Testis (tissue), 3 donors: Measurements from ENCODE around the gene THOC6. TPM values are rescaled to one million over a fixed set of nuclear protein-coding genes. Genes with fewer than 3 reads are reported as not detected.
"Not testable (repeated sequence)": the region's sequence is repeated elsewhere in the genome, so short reads cannot be mapped to it uniquely, and the experiment has no call there.

Experiments used
- DNase-seq: peaks from one replicate; pipeline ENCODE4 v3.0.0-alpha.2; 2019
- H3K27ac ChIP-seq, 2 donors: fragments of 200-600 bp; sonication (generic); one replicate each; pipeline ENCODE4 v1.5.1; 2019
- H3K27me3 ChIP-seq: fragments of 200-600 bp; sonication (generic); one replicate; pipeline ENCODE4 v1.5.1; 2019
- H3K36me3 ChIP-seq: fragments of 200-600 bp; sonication (generic); one replicate; pipeline ENCODE4 v1.5.1; 2017; ENCODE audit warnings: low read depth; ENCODE audit errors: missing control alignments
- H3K4me1 ChIP-seq: fragments of 200-600 bp; sonication (generic); one replicate; pipeline ENCODE4 v1.5.1; 2019
- H3K4me3 ChIP-seq, 2 donors: fragments of 200-600 bp; sonication (generic); one replicate each; pipeline ENCODE4 v1.5.1; 2017 to 2019
- H3K9me3 ChIP-seq: fragments of 200-600 bp; sonication (generic); one replicate; pipeline ENCODE4 v1.5.1; 2017
- CTCF ChIP-seq, 3 experiments: fragments of 450-650 bp in 2 of 3; fragments of 200-600 bp in 1 of 3; sonication (generic) in 1 of 3; IDR thresholded peaks; one replicate each; pipeline ENCODE4 v1.5.1; 2016 to 2019; ENCODE audit warnings: antibody characterized with exemption in 3 of 3, mild to moderate bottlenecking in 2 of 3, moderate library complexity in 1 of 3
- POLR2A ChIP-seq: fragments of 450-650 bp; IDR thresholded peaks from one replicate; pipeline ENCODE4 v1.6.1; 2017; ENCODE audit warnings: antibody characterized with exemption, mild to moderate bottlenecking, moderate library complexity
- WGBS, 2 donors: methylation state at CpG; one replicate each; pipeline ENCODE4 v1.1.5; 2018; 5-methylcytosine and 5-hydroxymethylcytosine counted together
- intact Hi-C: fragments of 100-400 bp; cut with DNase I; formaldehyde crosslinking; loops from one replicate; pipeline ENCODE4 v1.15.1; 2023; ENCODE audit warnings: low total_unique reads
- polyA plus RNA-seq: library from polyadenylated mRNA; stranded (reverse); fragments of 350-450 nt; fragmentation: Illumina TruSeq; extraction: RNeasy Lipid Tissue Mini Kit (QIAGEN cat#74804); gene quantifications from one replicate; pipeline ENCODE4 v1.2.3, GENCODE V29; 2014; ENCODE audit warnings: low read depth, low replicate concordance; ENCODE audit not compliant: insufficient read depth
- total RNA-seq, 2 donors: library from RNA; depleted of rRNA; stranded (reverse); fragments of >200 nt; gene quantifications; one replicate each; pipeline ENCODE4 v1.2.3, GENCODE V29; 2016

The THOC6 gene
- total and polyA plus RNA-seq, 3 donors from 2014 or later: 17.3 to 27.3 (median 19.6) TPM

DNA sequence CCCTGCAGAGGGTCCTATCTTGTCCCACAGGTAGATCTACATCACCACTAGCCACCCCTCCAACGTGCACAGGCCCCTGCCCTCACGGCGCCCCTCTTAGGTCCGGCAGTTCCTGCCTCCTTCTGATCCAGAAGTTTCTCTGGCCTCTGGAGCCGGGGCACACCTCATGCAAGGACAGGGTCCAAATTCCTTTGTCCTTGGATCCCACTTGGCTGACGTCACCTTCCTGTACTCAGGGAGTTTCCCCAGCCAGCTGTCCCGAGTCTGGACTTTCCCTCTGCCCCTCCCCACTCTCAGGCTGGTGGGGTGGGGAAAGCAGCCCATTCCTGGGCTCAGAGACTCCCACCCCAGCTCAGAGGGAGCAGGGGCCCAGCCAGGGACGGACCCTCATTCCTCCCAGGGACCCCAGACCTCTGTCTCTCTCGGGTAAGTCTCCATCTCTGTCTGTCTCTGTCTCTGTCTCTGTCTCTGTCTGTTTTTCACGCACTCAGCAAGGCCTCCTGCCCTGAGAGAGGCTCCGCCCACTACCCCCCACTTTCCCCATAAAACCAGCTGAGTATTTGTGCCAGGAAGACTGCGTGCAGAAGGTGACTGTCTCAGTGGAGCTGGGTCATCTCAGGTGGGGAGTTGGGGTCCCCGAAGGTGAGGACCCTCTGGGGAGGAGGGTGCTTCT lies 41.4 kb downstream of the THOC6 start, which contains the start of gene IL32:
Gene IL32 (plus strand): TSS at position 572 of the 673 bp plus-strand sequence. CDS start 172 bp downstream, outside the sequence.
- intact Hi-C loops: no loop called here
- Histone ChIP-seq H3K9me3 (no peaks in the 10 kb centered on the region), H3K27ac (peak within 1 kb of the TSS; percentile 50 to 66), H3K27me3 (no peaks in the 10 kb centered on the region), H3K36me3 (no peaks in the 10 kb centered on the region), H3K4me3 (peak within 1 kb of the TSS in 1 of 2 donors; percentile 26), H3K4me1 (peaks cover 13% of the 10 kb centered on the region)
- TF ChIP-seq CTCF (IDR thresholded peaks at IDR 0.05) (no peak), POLR2A (no peak)
- DNase-seq: peak; percentile 83
- WGBS, 2 donors: 41 to 45% methylated on average over 11 to 13 of the region's 13 CpGs

DNA sequence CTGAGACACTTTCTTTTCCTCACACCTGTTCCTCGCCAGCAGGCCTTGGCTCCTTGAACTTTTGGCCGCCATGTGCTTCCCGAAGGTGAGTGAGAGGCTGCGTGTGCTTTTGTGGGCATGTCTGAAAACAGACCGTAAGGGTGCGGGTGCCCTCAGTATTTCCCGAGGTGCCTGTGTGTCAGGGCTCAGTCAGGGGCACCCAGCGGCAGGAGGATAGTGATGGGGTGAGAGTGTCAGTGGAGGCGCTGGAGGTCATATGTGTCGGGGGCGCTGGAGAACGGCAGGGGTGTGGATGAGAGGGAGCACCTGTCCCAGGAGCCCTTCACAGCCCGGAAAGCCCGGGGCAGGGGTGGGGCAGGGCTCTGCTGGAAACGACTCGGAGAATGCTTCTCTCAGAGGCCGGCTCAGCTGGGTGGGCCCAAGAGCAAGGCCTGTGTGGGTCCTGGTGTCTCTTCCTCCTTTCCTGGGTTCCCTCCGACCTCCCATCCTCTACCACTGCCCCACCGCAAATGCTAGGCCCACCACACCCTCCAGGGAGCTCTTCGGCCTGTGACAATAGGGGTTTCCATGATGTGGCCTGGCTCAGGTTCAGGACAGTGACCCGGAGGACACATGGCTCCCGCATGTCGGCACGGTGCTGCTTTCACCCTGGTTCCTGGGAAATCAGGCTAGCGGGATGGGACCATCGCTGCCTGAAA lies 42.1 kb downstream of the THOC6 start:
- peak overlapping the region in 1 of 2 donors; percentile 66 for H3K27ac ChIP-seq

DNA sequence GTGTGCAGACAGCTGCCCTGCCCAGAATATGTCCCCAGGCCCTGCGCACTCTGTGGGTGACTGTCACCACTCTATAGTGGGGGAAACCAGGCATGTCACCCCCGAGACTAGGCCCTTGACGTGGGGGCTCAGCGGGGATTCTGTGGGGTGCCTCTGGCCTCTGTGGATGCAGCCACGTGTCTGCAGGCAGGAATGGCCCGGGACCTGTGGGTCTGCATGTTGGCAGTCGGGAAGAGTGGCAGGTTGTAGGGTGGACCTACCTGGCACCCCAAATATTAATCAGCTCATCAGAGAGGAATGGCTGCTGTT lies 42.6 kb downstream of the THOC6 start:
- WGBS, 2 donors: 86 to 97% methylated on average over 5 to 7 of the region's 7 CpGs
- no peaks in the 10 kb centered on the region for H3K27me3 ChIP-seq
- no peaks in the 10 kb centered on the region for H3K36me3 ChIP-seq
- intact Hi-C loops: no loop called here
- H3K27ac ChIP-seq: no peak overlapping the region
- H3K4me1 ChIP-seq: peaks cover 13% of the 10 kb centered on the region
- H3K9me3 ChIP-seq: no peaks in the 10 kb centered on the region
- no peak for DNase-seq
- no peak for TF ChIP-seq CTCF (IDR thresholded peaks at IDR 0.05)
- TF ChIP-seq POLR2A: no peak
- no peak overlapping the region for H3K4me3 ChIP-seq

More for the DNA sequence above, 42.1 kb downstream of the THOC6 start:
- Histone ChIP-seq H3K36me3 (no peaks in the 10 kb centered on the region), H3K9me3 (no peaks in the 10 kb centered on the region), H3K27me3 (no peaks in the 10 kb centered on the region), H3K4me3 (peak overlapping the region in 1 of 2 donors; percentile 26), H3K4me1 (peaks cover 13% of the 10 kb centered on the region)
- no peak for DNase-seq
- intact Hi-C loops: no loop called here
- no peak for TF ChIP-seq POLR2A
- no peak for TF ChIP-seq CTCF (IDR thresholded peaks at IDR 0.05)
- 52 to 68% methylated on average over 16 to 26 of the region's 26 CpGs for WGBS, 2 donors

GRCh38 chr16:3068487-3068886 lies 44.7 kb downstream of the THOC6 start:
- H3K9me3 ChIP-seq: no peaks in the 10 kb centered on the region
- intact Hi-C loops: no loop called here
- no peaks in the 10 kb centered on the region for H3K27me3 ChIP-seq
- H3K4me1 ChIP-seq: peaks cover 13% of the 10 kb centered on the region
- TF ChIP-seq POLR2A (no peak), CTCF (IDR thresholded peaks at IDR 0.05) (no peak)
- no peak for DNase-seq
- no peak overlapping the region for H3K4me3 ChIP-seq
- no peak overlapping the region for H3K27ac ChIP-seq
- WGBS, 2 donors: 78 to 80% methylated on average over 1 to 4 of the region's 4 CpGs
- H3K36me3 ChIP-seq: no peaks in the 10 kb centered on the region

DNA sequence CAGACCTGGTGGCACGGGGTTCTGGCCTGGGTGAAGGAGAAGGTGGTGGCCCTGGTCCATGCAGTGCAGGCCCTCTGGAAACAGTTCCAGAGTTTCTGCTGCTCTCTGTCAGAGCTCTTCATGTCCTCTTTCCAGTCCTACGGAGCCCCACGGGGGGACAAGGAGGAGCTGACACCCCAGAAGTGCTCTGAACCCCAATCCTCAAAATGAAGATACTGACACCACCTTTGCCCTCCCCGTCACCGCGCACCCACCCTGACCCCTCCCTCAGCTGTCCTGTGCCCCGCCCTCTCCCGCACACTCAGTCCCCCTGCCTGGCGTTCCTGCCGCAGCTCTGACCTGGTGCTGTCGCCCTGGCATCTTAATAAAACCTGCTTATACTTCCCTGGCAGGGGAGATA lies 45.3 kb downstream of the THOC6 start:
- H3K9me3 ChIP-seq, H3K27ac ChIP-seq, H3K4me3 ChIP-seq, DNase-seq, intact Hi-C loops, H3K36me3 ChIP-seq, H3K27me3 ChIP-seq: not testable (repeated sequence)
- 92 to 93% methylated on average over 10 to 11 of the region's 11 CpGs for WGBS, 2 donors
- H3K4me1 ChIP-seq: peaks cover 13% of the 10 kb centered on the region
